Right ventricle myocardium inferior (tissue), 1 donor: ENCODE data around the gene LASP1. TPM values are rescaled to one million over a fixed set of nuclear protein-coding genes. Genes with fewer than 3 reads are reported as not detected.
"Not testable (repeated sequence)": the region's sequence is repeated elsewhere in the genome, so short reads cannot be mapped to it uniquely, and the experiment has no call there.

Source experiments
- ATAC-seq: fragments of 200-7000 bp; cut with Tn5 transposase; one replicate; pipeline ENCODE4 v1.9.1; 2020; ENCODE audit warnings: mild to moderate bottlenecking, moderate library complexity
- DNase-seq: peaks from one replicate; pipeline ENCODE4 v3.0.0; 2021; ENCODE audit errors: missing footprints
- intact Hi-C: fragments of 100-400 bp; cut with DNase I; formaldehyde crosslinking; loops from one replicate; pipeline ENCODE4 v1.11.0; 2022
- total RNA-seq: library from RNA; stranded (reverse); fragmentation: NEBNext Ultra II Directional; extraction: Animal tissue kit (Norgen Biotek cat#: 25700); gene quantifications from one replicate; pipeline ENCODE4 v1.2.1, GENCODE V29; 2021
- donor health status: DM: no; HTN: yes; CAD: no; lungs with severe emphysema.

LASP1 gene
- total RNA-seq, 1 donor from 2014 or later: 38.5 TPM

GRCh38 chr17:38917259-38917658 lies 47.4 kb downstream of the LASP1 start:
- ATAC-seq (no peak), DNase-seq (no peak)
- intact Hi-C loops: no loop called here

DNA sequence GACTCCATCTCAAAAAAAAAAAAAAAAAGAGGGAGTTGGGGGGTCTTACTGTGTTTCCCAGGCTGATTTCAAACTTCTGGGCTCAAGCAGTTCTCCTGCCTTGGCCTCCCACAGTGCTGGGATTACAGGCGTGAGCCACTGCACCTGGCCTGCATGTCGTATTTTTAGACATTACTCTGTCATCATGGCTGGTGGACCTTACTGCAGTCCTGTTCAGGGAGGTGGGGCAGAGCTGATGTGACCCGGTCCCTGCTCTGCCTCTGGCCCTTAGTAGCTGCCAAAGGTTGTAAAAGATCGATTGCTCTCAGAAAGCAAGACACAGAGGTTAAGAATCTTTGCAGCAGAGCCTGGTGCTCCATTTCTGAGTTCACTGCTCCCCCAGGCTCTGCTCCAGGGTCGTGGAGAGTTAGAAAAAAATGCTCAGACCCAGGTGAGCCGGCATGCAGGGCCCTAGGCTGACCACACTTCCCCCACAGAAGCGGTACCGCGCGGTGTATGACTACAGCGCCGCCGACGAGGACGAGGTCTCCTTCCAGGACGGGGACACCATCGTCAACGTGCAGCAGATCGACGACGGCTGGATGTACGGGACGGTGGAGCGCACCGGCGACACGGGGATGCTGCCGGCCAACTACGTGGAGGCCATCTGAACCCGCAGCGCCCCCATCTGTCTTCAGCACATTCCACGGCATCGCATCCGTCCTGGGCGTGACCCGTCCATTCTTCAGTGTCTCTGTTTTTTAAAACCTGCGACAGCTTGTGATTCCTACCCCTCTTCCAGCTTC lies 48.5 kb downstream of the LASP1 start:
- intact Hi-C loops: no loop called here
- no peak for DNase-seq
- ATAC-seq: no peak

GRCh38 chr17:38918916-38919315 lies 49.1 kb downstream of the LASP1 start:
- intact Hi-C loops: no loop called here
- ATAC-seq (no peak), DNase-seq (no peak)

GRCh38 chr17:38919316-38920078 lies 49.6 kb downstream of the LASP1 start:
- ATAC-seq: no peak
- DNase-seq: no peak
- intact Hi-C loops: loop anchor here (5.0 kb wide), 1 partner anchor 47 kb away; the partner anchor contains the start of gene LASP1

DNA sequence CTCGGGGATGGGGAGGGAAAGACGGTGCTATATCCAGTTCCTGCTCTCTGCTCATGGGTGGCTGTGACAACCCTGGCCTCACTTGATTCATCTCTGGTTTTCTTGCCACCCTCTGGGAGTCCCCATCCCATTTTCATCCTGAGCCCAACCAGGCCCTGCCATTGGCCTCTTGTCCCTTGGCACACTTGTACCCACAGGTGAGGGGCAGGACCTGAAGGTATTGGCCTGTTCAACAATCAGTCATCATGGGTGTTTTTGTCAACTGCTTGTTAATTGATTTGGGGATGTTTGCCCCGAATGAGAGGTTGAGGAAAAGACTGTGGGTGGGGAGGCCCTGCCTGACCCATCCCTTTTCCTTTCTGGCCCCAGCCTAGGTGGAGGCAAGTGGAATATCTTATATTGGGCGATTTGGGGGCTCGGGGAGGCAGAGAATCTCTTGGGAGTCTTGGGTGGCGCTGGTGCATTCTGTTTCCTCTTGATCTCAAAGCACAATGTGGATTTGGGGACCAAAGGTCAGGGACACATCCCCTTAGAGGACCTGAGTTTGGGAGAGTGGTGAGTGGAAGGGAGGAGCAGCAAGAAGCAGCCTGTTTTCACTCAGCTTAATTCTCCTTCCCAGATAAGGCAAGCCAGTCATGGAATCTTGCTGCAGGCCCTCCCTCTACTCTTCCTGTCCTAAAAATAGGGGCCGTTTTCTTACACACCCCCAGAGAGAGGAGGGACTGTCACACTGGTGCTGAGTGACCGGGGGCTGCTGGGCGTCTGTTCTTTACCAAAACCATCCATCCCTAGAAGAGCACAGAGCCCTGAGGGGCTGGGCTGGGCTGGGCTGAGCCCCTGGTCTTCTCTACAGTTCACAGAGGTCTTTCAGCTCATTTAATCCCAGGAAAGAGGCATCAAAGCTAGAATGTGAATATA lies 50.8 kb downstream of the LASP1 start:
- intact Hi-C loops: loop anchor here (5.0 kb wide), 1 partner anchor 48 kb away; the partner anchor contains the start of gene LASP1
- no peak for DNase-seq
- peak; percentile 41 for ATAC-seq

GRCh38 chr17:38921756-38922411 lies 52.0 kb downstream of the LASP1 start:
- DNase-seq (no peak), ATAC-seq (no peak)
- intact Hi-C loops: loop anchor here (2.0 to 5.0 kb wide), 2 partner anchors 19 to 50 kb away; partner anchors contain the start of gene LASP1

DNA sequence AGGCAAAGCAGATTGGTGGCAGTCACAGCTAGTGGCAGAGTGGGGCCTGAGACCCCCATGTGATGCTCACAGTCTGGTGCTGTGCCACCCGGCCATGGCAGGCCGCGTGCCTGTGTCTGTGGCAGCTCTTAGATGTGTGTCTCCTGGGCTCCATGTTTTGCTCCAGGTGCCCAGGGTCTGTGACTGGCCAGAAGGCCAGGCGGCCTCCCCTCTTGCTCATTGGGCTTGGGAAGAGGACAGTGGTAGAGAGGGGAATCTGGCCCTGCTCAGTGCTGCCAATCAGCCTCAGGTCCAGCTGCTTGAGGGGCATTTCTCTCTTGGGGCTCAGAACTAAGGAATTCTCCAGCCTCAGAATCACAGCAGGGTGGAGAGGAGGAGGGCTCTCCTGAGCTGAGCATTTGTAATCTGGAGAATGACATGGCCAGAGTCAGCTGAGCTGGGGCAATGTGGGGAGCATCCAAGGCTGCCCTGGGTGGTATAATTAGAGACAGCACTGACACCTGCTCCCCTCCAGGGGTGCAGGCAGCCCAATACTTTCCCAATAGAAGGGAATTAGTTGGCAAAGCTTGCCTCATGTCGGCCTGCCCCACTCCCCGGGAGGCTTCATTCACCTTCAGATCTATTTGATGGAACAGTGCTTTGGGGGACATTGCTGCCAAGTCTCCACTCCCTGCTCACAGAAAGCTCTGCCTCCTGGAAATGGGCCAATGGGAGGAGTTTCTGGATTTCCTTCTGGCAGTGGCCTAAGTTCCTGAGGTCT lies 52.9 kb downstream of the LASP1 start:
- DNase-seq: no peak
- peak; percentile 60 for ATAC-seq
- intact Hi-C loops: loop anchor here (2.0 to 5.0 kb wide), 2 partner anchors 20 to 50 kb away; partner anchors contain the start of gene LASP1

DNA sequence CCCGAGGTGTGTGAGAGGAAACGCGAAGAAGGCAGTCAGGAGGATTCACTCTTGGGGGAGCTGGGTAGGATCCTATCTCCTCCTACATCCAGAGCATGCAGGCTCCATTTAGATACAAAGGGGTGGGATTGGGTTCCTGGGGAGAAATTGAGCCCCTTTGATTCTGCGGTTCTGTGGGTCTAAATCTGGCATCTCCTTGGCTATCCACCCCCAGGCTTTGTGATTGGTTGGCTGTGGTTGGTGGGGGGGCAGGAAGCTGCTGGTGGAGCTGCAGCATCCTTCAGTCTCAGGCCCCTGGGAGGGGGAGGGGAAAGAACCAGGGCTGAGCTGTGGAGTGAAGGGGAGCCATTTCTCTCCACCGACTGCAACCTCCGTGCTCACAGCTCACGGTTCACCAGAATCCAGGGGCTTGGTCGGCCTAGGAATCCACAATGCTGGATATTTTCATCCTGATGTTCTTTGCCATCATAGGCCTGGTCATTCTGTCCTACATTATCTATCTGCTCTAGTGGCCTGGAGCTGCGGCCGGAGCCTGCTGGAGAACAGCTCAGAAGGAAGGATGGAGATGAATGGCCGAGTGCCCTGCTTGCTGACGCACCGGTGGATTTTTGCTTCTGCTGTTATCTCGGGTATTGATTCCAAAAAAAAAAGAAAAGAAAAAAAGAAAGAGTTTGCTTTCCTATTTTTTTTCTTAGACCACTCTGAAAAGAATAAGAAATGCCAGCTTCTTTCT lies 55.6 kb downstream of the LASP1 start, which contains the start of gene LASP1NB:
LASP1NB (plus strand) TSS at position 352 of the 733 bp plus-strand sequence.
- ATAC-seq: no peak
- DNase-seq: no peak
- intact Hi-C loops: no loop called here

GRCh38 chr17:38926293-38927070 lies 56.6 kb downstream of the LASP1 start:
- ATAC-seq (no peak), DNase-seq (no peak)
- intact Hi-C loops: no loop called here

DNA sequence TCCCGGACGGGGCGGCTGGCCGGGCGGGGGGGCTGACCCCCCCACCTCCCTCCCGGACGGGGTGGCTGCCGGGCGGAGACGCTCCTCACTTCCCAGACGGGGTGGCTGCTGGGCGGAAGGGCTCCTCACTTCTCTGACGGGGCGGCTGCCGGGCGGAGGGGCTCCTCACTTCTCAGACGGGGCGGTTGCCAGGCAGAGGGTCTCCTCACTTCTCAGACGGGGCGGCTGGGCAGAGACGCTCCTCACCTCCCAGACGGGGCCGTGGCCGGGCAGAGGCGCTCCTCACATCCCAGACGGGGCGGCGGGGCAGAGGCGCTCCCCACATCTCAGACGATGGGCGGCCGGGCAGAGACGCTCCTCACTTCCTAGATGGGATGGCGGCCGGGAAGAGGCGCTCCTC lies 60.9 kb downstream of the LASP1 start:
- intact Hi-C loops, DNase-seq, ATAC-seq: not testable (repeated sequence)

DNA sequence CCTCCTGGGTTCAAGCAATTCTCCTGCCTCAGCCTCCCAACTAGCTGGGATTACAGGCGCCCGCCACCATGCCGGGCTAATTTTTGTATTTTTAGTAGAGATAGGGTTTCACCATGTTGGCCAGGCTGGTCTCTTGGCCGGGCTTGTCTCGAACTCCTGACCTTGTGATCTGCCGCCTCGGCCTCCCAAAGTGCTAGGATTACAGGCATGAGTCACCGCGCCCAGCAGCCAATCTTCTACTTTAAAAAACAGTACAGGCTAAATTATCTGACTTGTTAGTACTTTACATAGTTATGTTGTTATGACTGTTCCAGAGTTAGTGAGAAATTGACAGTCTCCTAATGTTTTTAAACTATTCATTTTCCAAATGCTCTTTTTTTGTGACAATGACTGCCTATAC lies 64.1 kb downstream of the LASP1 start:
- DNase-seq, intact Hi-C loops, ATAC-seq: not testable (repeated sequence)

DNA sequence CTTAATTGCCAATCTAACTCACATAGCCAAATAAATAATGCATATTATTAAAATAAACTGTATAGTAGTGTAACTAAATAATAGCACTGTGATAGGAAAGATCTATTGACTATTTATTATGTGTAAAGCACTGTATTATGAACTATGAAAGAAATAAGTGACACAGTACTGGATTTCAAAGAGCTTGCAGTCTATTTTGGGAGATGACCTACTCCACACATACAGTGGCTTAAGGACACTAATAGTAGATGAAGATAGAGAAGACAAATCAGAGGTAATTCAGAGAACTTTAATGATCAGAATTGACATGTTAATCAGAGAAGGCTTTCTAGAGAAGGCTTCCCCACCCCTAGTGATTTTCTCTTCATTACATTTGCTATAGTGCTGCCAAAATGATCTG lies 70.1 kb downstream of the LASP1 start:
- no peak for DNase-seq
- intact Hi-C loops: no loop called here
- ATAC-seq: no peak

GRCh38 chr17:38940404-38940803 lies 70.5 kb downstream of the LASP1 start:
- ATAC-seq: no peak
- intact Hi-C loops: no loop called here

DNA sequence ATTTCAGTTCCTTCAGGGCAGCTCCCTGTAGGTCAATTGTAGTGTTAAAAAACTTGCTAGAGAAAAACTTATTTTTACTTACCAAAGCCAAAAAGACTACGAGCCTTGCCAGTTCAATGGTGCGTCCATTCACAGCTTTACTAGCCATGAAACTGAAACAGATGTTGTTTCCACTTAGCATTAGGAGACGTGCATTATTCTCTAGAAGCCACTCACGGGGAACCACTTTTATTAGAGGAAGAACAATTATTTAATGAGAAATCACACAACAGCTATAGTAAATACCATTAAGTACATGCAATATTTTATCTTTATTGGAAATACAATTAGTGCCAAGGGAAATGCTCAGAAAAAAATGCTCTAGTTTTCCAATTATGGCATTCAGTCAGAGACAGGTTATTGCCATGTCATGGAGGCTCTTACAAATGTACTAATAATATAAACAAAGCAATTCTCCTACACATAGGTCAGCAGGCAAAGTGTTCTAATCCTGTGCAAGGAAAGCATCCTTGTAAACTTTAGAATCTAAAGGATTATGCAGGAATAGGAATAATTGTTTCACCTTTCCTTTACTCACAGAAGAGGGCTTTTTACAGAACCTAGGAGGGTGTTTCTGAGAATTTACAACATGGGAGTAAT lies 73.0 kb downstream of the LASP1 start:
- ATAC-seq (no peak), DNase-seq (no peak)
- intact Hi-C loops: no loop called here

More at GRCh38 chr17:38940404-38940803, 70.5 kb downstream of the LASP1 start:
- DNase-seq: no peak

- ATAC-seq (no peak), DNase-seq (no peak)
- intact Hi-C loops: no loop called here
Measured at GRCh38 chr17:38943607-38944006, 73.7 kb downstream of the LASP1 start.

DNA sequence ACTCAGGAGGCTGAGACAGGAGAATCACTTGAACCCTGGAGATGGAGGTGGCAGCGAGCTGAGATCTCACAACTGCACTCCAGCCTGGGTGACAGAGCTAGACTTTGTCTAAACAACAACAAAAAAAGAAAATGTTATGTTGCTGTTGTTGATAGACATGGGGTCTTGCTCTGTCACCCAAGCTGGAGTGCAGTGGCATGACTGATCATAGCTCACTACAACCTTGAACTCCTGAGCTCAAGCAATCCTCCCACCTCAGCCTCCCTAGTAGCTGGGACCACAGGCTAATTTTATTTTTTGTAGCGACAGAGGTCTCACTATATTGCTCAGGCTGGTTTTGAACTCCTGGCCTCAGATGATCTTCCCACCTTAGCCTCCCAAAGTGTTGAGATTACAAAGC lies 77.3 kb downstream of the LASP1 start:
- no peak for DNase-seq
- no peak for ATAC-seq
- intact Hi-C loops: no loop called here
